H1 (cell line): Measurements from ENCODE around the gene AAMDC. TPM values are rescaled to one million over a fixed set of nuclear protein-coding genes. Genes with fewer than 3 reads are reported as not detected.

Source experiments
- CTCF ChIA-PET: fragments of 300-600 bp; sonication (Branson Sonifier 250); formaldehyde crosslinking; loops from one replicate; lab custom pipeline; 2021; ENCODE audit not compliant: partially characterized antibody; lab: Charles Lee
- POLR2A ChIA-PET: fragments of 300-600 bp; sonication (Branson Sonifier 250); formaldehyde crosslinking; loops from one replicate; lab custom pipeline; 2021; ENCODE audit warnings: inconsistent platforms; ENCODE audit not compliant: partially characterized antibody; lab: Charles Lee
- DNase-seq, 2 experiments: peaks; one replicate each; pipeline versions ENCODE4 v3.0.0 to v3.0.0-alpha.2; 2010 to 2022; ENCODE audit warnings: low spot score in 2 of 2, low read depth in 1 of 2, mixed read lengths in 1 of 2
- FAIRE-seq: peaks from 2 replicates; lab custom pipeline; 2011; peaks lifted over from hg19 to GRCh38; lab: Jason Lieb, UNC
- H2AFZ ChIP-seq: 2 replicates; pipeline ENCODE4 v1.8.1; 2012; ENCODE audit warnings: low read length, inconsistent platforms
- H2AK5ac ChIP-seq: 2 replicates; pipeline ENCODE4 v1.6.1; 2013; ENCODE audit warnings: low read depth, low read length
- H2BK120ac ChIP-seq: replicated peaks from 2 replicates; pipeline ENCODE3; 2013; ENCODE audit warnings: low read depth, low read length, inconsistent platforms
- H2BK12ac ChIP-seq: 2 replicates; pipeline ENCODE4 v1.6.1; 2013; ENCODE audit warnings: low read depth, low read length
- H2BK15ac ChIP-seq: 2 replicates; pipeline ENCODE4 v1.6.1; 2013; ENCODE audit warnings: low read length
- H2BK20ac ChIP-seq: 2 replicates; pipeline ENCODE4 v1.6.1; 2013; ENCODE audit warnings: low read length
- H2BK5ac ChIP-seq: 2 replicates; pipeline ENCODE4 v1.6.1; 2013; ENCODE audit warnings: low read depth, low read length
- H3K14ac ChIP-seq: 2 replicates; pipeline ENCODE4 v1.6.1; 2013; ENCODE audit warnings: inconsistent platforms; ENCODE audit not compliant: insufficient read length
- H3K18ac ChIP-seq: 2 replicates; pipeline ENCODE4 v1.6.1; 2013; ENCODE audit warnings: low read length; ENCODE audit errors: extremely low read depth
- H3K23ac ChIP-seq: 2 replicates; pipeline ENCODE4 v1.6.1; 2013; ENCODE audit warnings: inconsistent platforms; ENCODE audit not compliant: insufficient read length
- H3K23me2 ChIP-seq: 2 replicates; pipeline ENCODE4 v1.6.1; 2013; ENCODE audit warnings: low read depth, low read length
- H3K27ac ChIP-seq: 2 replicates; pipeline ENCODE4 v1.6.1; 2011; ENCODE audit warnings: low read depth, low read length, inconsistent platforms
- H3K27me3 ChIP-seq, 4 experiments: replicated peaks in 1 of 4; 1 replicate in 1 of 4; 2 replicates in 3 of 4; pipeline versions ENCODE4 v1.6.1 to v1.8.1; 2011 to 2013; ENCODE audit warnings: low read length in 3 of 4, mild to moderate bottlenecking in 3 of 4, inconsistent platforms in 2 of 4, mixed read lengths in 2 of 4, moderate library complexity in 1 of 4; ENCODE audit not compliant: control insufficient read depth in 3 of 4, insufficient read depth in 3 of 4; ENCODE audit errors: extremely low read depth in 1 of 4
- H3K36me3 ChIP-seq, 4 experiments: 2 replicates each; pipeline versions ENCODE4 v1.6.1 to v1.8.1; 2011 to 2013; ENCODE audit warnings: mild to moderate bottlenecking in 4 of 4, low read length in 3 of 4, moderate library complexity in 2 of 4, control low read depth in 1 of 4, inconsistent platforms in 1 of 4; ENCODE audit not compliant: insufficient read depth in 4 of 4, control insufficient read depth in 2 of 4
- H3K4ac ChIP-seq: replicated peaks from 2 replicates; pipeline ENCODE3; 2013; ENCODE audit warnings: low read length, low read depth, mixed read lengths, inconsistent platforms; ENCODE audit not compliant: insufficient read length
- H3K4me1 ChIP-seq, 4 experiments: replicated peaks in 1 of 4; 1 replicate in 1 of 4; 2 replicates in 3 of 4; pipeline versions ENCODE4 v1.6.1 to v1.8.1; 2011 to 2013; ENCODE audit warnings: low read length in 3 of 4, inconsistent platforms in 2 of 4, mixed read lengths in 1 of 4; ENCODE audit not compliant: insufficient read depth in 4 of 4, control insufficient read depth in 3 of 4
- H3K4me2 ChIP-seq, 2 experiments: 2 replicates each; pipeline versions ENCODE4 v1.6.1 to v1.8.1; 2011 to 2013; ENCODE audit warnings: low read depth in 2 of 2, low read length in 2 of 2, control low read depth in 1 of 2, inconsistent platforms in 1 of 2, mild to moderate bottlenecking in 1 of 2; ENCODE audit not compliant: insufficient read depth in 1 of 2
- H3K4me3 ChIP-seq, 4 experiments: fragments of 200-600, 300-600 bp in 1 of 4; sonication (generic), shearing (Covaris generic), sonication (Bioruptor Twin) in 1 of 4; 2 replicates each; pipeline versions ENCODE4 v1.5.1 to v1.8.1; 2011 to 2016; ENCODE audit warnings: low read length in 4 of 4, low read depth in 3 of 4, control low read depth in 2 of 4, inconsistent platforms in 2 of 4, mild to moderate bottlenecking in 2 of 4, mixed read lengths in 1 of 4, moderate library complexity in 1 of 4; ENCODE audit not compliant: insufficient read depth in 2 of 4; ENCODE audit errors: extremely low read depth in 1 of 4
- H3K56ac ChIP-seq: replicated peaks from 2 replicates; pipeline ENCODE3; 2013; ENCODE audit warnings: low read depth, mild to moderate bottlenecking, mixed read lengths, low read length, inconsistent platforms; ENCODE audit not compliant: insufficient read length
- H3K79me1 ChIP-seq: 2 replicates; pipeline ENCODE4 v1.6.1; 2013; ENCODE audit warnings: low read depth, low read length, control low read depth
- H3K79me2 ChIP-seq, 2 experiments: 2 replicates each; pipeline versions ENCODE4 v1.6.1 to v1.8.1; 2012 to 2013; ENCODE audit warnings: low read length in 2 of 2, mild to moderate bottlenecking in 2 of 2, inconsistent platforms in 1 of 2; ENCODE audit not compliant: insufficient read depth in 2 of 2, control insufficient read depth in 1 of 2
- H3K9ac ChIP-seq, 4 experiments: replicated peaks in 1 of 4; 1 replicate in 1 of 4; 2 replicates in 3 of 4; pipeline versions ENCODE4 v1.6.1 to v1.8.1; 2011 to 2013; ENCODE audit warnings: low read depth in 3 of 4, low read length in 3 of 4, control low read depth in 2 of 4, mild to moderate bottlenecking in 2 of 4, moderate library complexity in 2 of 4, inconsistent platforms in 1 of 4; ENCODE audit errors: extremely low read depth in 1 of 4
- H3K9me3 ChIP-seq, 2 experiments: 2 replicates each; pipeline versions ENCODE4 v1.6.1 to v1.8.1; 2012 to 2013; ENCODE audit warnings: mild to moderate bottlenecking in 2 of 2, moderate library complexity in 2 of 2, control low read depth in 1 of 2, inconsistent platforms in 1 of 2, low read depth in 1 of 2, low read length in 1 of 2, mixed read lengths in 1 of 2; ENCODE audit not compliant: insufficient read depth in 2 of 2
- H4K20me1 ChIP-seq, 2 experiments: replicated peaks in 1 of 2; 2 replicates each; pipeline versions ENCODE3 to v1.8.1; 2011 to 2013; ENCODE audit warnings: inconsistent platforms in 2 of 2, low read length in 2 of 2, mild to moderate bottlenecking in 1 of 2; ENCODE audit not compliant: insufficient read depth in 2 of 2, control insufficient read depth in 1 of 2
- H4K5ac ChIP-seq: 2 replicates; pipeline ENCODE4 v1.6.1; 2013; ENCODE audit warnings: low read length, low read depth, mixed read lengths, inconsistent platforms; ENCODE audit not compliant: insufficient read length
- H4K8ac ChIP-seq: 2 replicates; pipeline ENCODE4 v1.8.0; 2013; ENCODE audit warnings: mild to moderate bottlenecking, moderate library complexity, low read length, inconsistent platforms; ENCODE audit not compliant: insufficient read depth; ENCODE audit errors: extremely low read depth
- H4K91ac ChIP-seq: replicated peaks from 2 replicates; pipeline ENCODE3; 2013; ENCODE audit warnings: low read length, mixed read lengths, inconsistent platforms; ENCODE audit not compliant: insufficient read length
- GABPA ChIP-seq: IDR thresholded peaks from 2 replicates; pipeline ENCODE4 v1.6.1; 2011; ENCODE audit warnings: mild to moderate bottlenecking, low read length, moderate library complexity, borderline replicate concordance; ENCODE audit not compliant: insufficient read depth
- RAD21 ChIP-seq, 2 experiments: IDR thresholded peaks in 1 of 2; conservative IDR thresholded peaks in 1 of 2; 2 replicates each; pipeline ENCODE4 v1.6.1; 2011; ENCODE audit warnings: low read depth in 2 of 2, low read length in 2 of 2, improper control_type of control experiment in 1 of 2, inconsistent platforms in 1 of 2, mild to moderate bottlenecking in 1 of 2, moderate library complexity in 1 of 2
- WGBS, 2 experiments: shearing (Covaris generic) in 1 of 2; methylation state at CpG; one replicate each; pipeline versions ENCODE4 v1.1.6 to v1.1.7; 2013 to 2015; ENCODE audit warnings: low lambda C conversion rate in 2 of 2, mixed read lengths in 2 of 2, inconsistent platforms in 1 of 2, low coverage in 1 of 2, missing lambda C conversion rate in 1 of 2; ENCODE audit not compliant: insufficient replicate concordance in 2 of 2, insufficient coverage in 1 of 2, insufficient read length in 1 of 2; ENCODE audit errors: extremely low coverage in 1 of 2, missing lambda C conversion rate in 1 of 2; 5-methylcytosine and 5-hydroxymethylcytosine counted together
- polyA plus RNA-seq, 7 experiments: library from polyadenylated mRNA; depleted of rRNA in 3 of 7; stranded (reverse) in 5 of 7; unstranded in 2 of 7; fragments of >200 nt in 5 of 7; fragments of 200-250 nt in 2 of 7; gene quantifications; 1 replicate in 5 of 7; 2 replicates in 1 of 7; 4 replicates in 1 of 7; pipeline versions ENCODE4 v1.2.1 to v1.2.3, GENCODE V29; 2011 to 2013; ENCODE audit warnings: missing spikeins in 2 of 7, mixed read lengths in 2 of 7
- total RNA-seq: library from RNA; stranded (reverse); fragmentation: NEBNext Ultra II Directional; extraction: Animal tissue kit (Norgen Biotek cat#: 25700); gene quantifications from 2 replicates; pipeline ENCODE4 v1.2.1, GENCODE V29; 2021

AAMDC gene
- total and polyA plus RNA-seq, 2 of the 8 experiments (the other 6 are each of a cell fraction or from before 2014, with no cell fraction given), result 17.2 to 19.5 TPM

DNA sequence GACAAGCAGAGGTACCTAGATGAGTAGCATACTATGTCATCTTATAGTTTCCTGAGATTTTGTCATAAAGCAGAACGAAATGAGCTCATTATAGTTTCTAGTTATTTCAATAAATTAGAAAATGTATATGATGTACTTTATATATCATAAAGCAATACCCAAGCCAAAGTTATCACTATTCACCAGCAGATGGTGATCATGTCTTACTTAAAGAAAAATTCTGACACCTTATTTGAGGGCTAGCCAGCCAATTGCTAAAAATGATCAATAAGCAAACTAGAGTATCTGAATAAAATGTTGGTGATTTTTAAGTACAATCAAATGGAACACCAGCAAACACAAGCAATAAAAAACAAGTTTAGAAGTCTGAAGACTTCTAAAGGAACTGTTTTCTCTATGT lies 44.5 kb upstream of the AAMDC start:
- no peak overlapping the region for H3K56ac ChIP-seq
- no peak overlapping the region for H2BK120ac ChIP-seq
- H3K27ac ChIP-seq, result no peak overlapping the region
- no peak overlapping the region for H2BK15ac ChIP-seq
- H4K20me1 ChIP-seq, result peaks cover 9 to 15% of the 10 kb centered on the region in 2 experiments
- no peaks in the 10 kb centered on the region for H3K23me2 ChIP-seq
- TF ChIP-seq GABPA, result no peak
- TF ChIP-seq RAD21 (IDR thresholded peaks at IDR 0.05 in 1 of 2, conservative IDR thresholded peaks at IDR 0.05 in 1 of 2; ENCODE audit: low read depth in 2 of 2, low read length in 2 of 2), result peak; percentile 40 to 41
- H3K4me1 ChIP-seq, result no peaks in the 10 kb centered on the region
- peaks cover 3 to 94% of the 10 kb centered on the region in 2 experiments; a peak in 3 of 4 replicates for H3K79me2 ChIP-seq
- H3K9ac ChIP-seq, result no peak overlapping the region
- FAIRE-seq (no peak), DNase-seq (no peak)
- no peaks in the 10 kb centered on the region for H3K9me3 ChIP-seq
- no peak overlapping the region for H3K4me3 ChIP-seq
- no peak overlapping the region for H4K5ac ChIP-seq
- H3K36me3 ChIP-seq, result no peaks in the 10 kb centered on the region; a peak in 1 of 8 replicates
- no peaks in the 10 kb centered on the region for H3K27me3 ChIP-seq
- H3K4ac ChIP-seq, result no peak overlapping the region
- ChIA-PET POLR2A (interaction anchor here (1.1 kb wide), 1 partner anchor 27 kb away, joined by 3 read pairs; no protein-coding TSS in a partner anchor), CTCF (interaction anchor here (0.6 to 1.8 kb wide), 4 partner anchors 10 to 1645 kb away, joined by 3 to 5 read pairs (median 4); no protein-coding TSS in a partner anchor)
- H4K91ac ChIP-seq, result no peak overlapping the region
- H2BK12ac ChIP-seq, result no peak overlapping the region
- no peak overlapping the region for H3K4me2 ChIP-seq
- H4K8ac ChIP-seq, result no peak overlapping the region
- H2AK5ac ChIP-seq, result no peak overlapping the region
- no peak overlapping the region for H3K18ac ChIP-seq
- no peak overlapping the region for H3K14ac ChIP-seq
- no peak overlapping the region for H2BK5ac ChIP-seq
- no peaks in the 10 kb centered on the region; the same call in 1 of the 2 replicates for H3K79me1 ChIP-seq
- H2AFZ ChIP-seq, result no peak overlapping the region
- 82% methylated on average over 1 of the region's 1 CpG; no CpG with 5 or more reads in 1 of the 2 experiments for WGBS, 2 experiments
- no peak overlapping the region for H3K23ac ChIP-seq
- no peak overlapping the region for H2BK20ac ChIP-seq
